ENCODE results near the gene ERC2.

DNA sequence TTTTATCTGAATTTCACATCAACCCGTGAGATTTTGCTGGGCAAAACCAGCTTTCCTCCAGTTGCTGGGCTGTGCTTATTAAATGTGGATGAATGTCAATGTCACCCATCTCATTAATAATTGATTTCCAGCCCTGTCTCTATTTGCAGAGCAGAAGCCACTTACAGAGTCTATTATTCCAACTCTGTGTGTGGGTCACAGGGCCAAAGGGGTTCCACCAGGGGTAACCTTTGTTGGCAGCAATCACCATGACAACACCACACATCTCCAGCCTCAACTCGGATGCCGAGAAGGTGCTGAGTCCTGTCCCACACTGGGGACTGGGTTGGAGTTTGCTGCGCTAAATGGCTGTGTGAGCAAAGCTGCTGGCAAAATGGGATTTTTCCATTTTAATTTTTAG lies 930.1 kb downstream of the ERC2 start:
- TF ChIP-seq, protein P1, sequence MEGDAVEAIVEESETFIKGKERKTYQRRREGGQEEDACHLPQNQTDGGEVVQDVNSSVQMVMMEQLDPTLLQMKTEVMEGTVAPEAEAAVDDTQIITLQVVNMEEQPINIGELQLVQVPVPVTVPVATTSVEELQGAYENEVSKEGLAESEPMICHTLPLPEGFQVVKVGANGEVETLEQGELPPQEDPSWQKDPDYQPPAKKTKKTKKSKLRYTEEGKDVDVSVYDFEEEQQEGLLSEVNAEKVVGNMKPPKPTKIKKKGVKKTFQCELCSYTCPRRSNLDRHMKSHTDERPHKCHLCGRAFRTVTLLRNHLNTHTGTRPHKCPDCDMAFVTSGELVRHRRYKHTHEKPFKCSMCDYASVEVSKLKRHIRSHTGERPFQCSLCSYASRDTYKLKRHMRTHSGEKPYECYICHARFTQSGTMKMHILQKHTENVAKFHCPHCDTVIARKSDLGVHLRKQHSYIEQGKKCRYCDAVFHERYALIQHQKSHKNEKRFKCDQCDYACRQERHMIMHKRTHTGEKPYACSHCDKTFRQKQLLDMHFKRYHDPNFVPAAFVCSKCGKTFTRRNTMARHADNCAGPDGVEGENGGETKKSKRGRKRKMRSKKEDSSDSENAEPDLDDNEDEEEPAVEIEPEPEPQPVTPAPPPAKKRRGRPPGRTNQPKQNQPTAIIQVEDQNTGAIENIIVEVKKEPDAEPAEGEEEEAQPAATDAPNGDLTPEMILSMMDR (IDR thresholded peaks at IDR 0.05; ENCODE audit: extremely low read depth in 1 of 2, insufficient read depth in 1 of 2, low read depth in 1 of 2, low read length in 2 of 2), result no peak
- TF ChIP-seq EZH2 (IDR thresholded peaks at IDR 0.05; ENCODE audit: borderline replicate concordance, low read depth, low read length, severe bottlenecking) (no peak), POLR2AphosphoS5 (IDR thresholded peaks at IDR 0.05; ENCODE audit: insufficient read depth, low read depth, low read length) (no peak), POLR2A (IDR thresholded peaks at IDR 0.05; ENCODE audit: low read depth, low read length) (no peak), MYC (IDR thresholded peaks at IDR 0.05; ENCODE audit: low read depth, low read length) (no peak), GATA2 (IDR thresholded peaks at IDR 0.05; ENCODE audit: insufficient read depth, insufficient read length, low read depth, low read length) (no peak), FOS (IDR thresholded peaks at IDR 0.05; ENCODE audit: borderline replicate concordance, insufficient read depth, low read length) (no peak)
- TF ChIP-seq, protein P2, sequence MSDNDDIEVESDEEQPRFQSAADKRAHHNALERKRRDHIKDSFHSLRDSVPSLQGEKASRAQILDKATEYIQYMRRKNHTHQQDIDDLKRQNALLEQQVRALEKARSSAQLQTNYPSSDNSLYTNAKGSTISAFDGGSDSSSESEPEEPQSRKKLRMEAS (IDR thresholded peaks at IDR 0.05; ENCODE audit: insufficient read depth, insufficient read length), result no peak
